ENCODE results near the gene METTL9.

DNA sequence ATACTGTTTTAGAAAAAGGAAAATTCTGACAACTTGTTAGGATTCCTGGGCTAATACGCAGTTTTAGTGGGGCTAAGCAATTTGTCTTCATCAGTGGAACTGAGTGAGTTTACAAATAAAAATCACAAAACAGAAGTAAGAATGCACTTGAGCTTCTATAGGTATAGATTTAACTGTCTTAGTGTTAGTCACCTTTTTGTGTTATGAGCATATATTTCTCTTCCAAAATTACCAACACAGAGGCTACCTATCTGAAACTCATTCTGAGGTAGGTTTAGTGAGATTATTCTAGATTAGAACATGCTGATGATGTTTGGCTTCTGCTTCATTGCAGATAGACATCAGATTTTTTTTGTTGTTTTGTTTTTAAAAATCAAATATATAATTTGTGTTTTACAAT, 23.2 kb downstream of the METTL9 start:
- TF ChIP-seq, protein P1, sequence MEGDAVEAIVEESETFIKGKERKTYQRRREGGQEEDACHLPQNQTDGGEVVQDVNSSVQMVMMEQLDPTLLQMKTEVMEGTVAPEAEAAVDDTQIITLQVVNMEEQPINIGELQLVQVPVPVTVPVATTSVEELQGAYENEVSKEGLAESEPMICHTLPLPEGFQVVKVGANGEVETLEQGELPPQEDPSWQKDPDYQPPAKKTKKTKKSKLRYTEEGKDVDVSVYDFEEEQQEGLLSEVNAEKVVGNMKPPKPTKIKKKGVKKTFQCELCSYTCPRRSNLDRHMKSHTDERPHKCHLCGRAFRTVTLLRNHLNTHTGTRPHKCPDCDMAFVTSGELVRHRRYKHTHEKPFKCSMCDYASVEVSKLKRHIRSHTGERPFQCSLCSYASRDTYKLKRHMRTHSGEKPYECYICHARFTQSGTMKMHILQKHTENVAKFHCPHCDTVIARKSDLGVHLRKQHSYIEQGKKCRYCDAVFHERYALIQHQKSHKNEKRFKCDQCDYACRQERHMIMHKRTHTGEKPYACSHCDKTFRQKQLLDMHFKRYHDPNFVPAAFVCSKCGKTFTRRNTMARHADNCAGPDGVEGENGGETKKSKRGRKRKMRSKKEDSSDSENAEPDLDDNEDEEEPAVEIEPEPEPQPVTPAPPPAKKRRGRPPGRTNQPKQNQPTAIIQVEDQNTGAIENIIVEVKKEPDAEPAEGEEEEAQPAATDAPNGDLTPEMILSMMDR (IDR thresholded peaks at IDR 0.05), result no peak
- TF ChIP-seq POLR2A (IDR thresholded peaks at IDR 0.05), result no peak
